ENCODE measurements around the gene ZNF296. TPM values are rescaled to one million over a fixed set of nuclear protein-coding genes. Genes with fewer than 3 reads are reported as not detected.

The ZNF296 gene
- total and polyA plus RNA-seq, 11 donors = 0.16 to 1.2 (median 0.36) TPM; not detected in 2

DNA sequence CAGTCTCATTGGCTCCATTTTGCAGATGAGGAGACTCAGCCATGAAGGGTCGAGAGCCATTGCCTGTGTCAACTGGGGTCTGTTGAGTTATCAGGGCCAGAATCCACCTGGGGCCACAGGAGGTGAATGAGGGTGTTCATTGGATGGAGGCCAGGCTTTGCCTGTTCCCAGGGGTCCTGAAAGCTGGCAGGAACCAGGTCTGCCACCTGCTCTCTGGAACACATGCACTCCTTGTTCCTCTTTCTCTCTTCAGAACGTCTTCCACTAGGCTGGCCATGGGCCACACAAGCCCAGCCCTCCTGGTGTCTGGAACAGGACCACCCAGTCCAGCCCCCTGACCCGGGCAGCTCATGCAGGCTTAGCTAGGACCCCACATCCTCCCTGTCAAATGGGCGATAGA lies 37.8 kb upstream of the ZNF296 start:
- H3K27me3 ChIP-seq = no peaks in the 10 kb centered on the region
- no peak for TF ChIP-seq POLR2A (IDR thresholded peaks at IDR 0.05)
- TF ChIP-seq, protein P1, sequence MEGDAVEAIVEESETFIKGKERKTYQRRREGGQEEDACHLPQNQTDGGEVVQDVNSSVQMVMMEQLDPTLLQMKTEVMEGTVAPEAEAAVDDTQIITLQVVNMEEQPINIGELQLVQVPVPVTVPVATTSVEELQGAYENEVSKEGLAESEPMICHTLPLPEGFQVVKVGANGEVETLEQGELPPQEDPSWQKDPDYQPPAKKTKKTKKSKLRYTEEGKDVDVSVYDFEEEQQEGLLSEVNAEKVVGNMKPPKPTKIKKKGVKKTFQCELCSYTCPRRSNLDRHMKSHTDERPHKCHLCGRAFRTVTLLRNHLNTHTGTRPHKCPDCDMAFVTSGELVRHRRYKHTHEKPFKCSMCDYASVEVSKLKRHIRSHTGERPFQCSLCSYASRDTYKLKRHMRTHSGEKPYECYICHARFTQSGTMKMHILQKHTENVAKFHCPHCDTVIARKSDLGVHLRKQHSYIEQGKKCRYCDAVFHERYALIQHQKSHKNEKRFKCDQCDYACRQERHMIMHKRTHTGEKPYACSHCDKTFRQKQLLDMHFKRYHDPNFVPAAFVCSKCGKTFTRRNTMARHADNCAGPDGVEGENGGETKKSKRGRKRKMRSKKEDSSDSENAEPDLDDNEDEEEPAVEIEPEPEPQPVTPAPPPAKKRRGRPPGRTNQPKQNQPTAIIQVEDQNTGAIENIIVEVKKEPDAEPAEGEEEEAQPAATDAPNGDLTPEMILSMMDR (IDR thresholded peaks at IDR 0.05) = no peak
- no peaks in the 10 kb centered on the region for H3K9me3 ChIP-seq
- DNase-seq = no peak
- WGBS, 4 donors = 86 to 91% (median 87%) methylated on average over 4 of the region's 4 CpGs; no CpG with 5 or more reads in 1 of the 4 donors
- H3K4me1 ChIP-seq = peaks cover 0 to 32% (median 17%) of the 10 kb centered on the region in 12 donors
- H3K27ac ChIP-seq = no peak overlapping the region
- no peaks in the 10 kb centered on the region for H3K36me3 ChIP-seq
- intact Hi-C loops (cut with DNase I) = no loop called here
- no peak overlapping the region for H3K4me3 ChIP-seq
- no peak for ATAC-seq

DNA sequence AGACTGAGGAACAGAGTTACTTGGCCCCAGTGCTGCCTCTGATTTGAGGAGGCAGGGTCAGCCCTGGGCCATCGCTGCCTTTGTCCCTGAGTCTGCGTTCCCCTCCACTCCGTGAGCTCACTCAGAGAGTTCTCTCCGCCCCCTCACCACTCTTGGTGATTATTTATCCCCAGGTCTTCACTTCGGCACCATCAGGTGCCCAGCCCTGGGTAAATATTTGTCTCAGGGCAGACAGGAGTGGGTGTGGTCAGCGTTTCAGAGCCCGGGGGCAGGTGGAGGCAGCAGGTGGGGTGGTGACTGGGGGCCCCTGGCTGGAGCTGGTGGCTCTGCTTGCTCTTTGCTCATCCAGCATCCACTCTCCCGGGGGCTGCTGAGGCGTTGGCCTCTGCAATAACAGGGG lies 37.4 kb upstream of the ZNF296 start:
- intact Hi-C loops (cut with DNase I) = no loop called here
- no peaks in the 10 kb centered on the region for H3K36me3 ChIP-seq
- no peak overlapping the region for H3K4me3 ChIP-seq
- WGBS, 4 donors = 85 to 94% (median 86%) methylated on average over 8 to 9 of the region's 9 CpGs
- no peaks in the 10 kb centered on the region for H3K27me3 ChIP-seq
- H3K4me1 ChIP-seq = peaks cover 0 to 28% (median 15%) of the 10 kb centered on the region in 12 donors
- no peaks in the 10 kb centered on the region for H3K9me3 ChIP-seq
- no peak for TF ChIP-seq POLR2A (IDR thresholded peaks at IDR 0.05)
- TF ChIP-seq, protein P1 (IDR thresholded peaks at IDR 0.05) = no peak
- ATAC-seq = no peak
- H3K27ac ChIP-seq = no peak overlapping the region
- DNase-seq = no peak

DNA sequence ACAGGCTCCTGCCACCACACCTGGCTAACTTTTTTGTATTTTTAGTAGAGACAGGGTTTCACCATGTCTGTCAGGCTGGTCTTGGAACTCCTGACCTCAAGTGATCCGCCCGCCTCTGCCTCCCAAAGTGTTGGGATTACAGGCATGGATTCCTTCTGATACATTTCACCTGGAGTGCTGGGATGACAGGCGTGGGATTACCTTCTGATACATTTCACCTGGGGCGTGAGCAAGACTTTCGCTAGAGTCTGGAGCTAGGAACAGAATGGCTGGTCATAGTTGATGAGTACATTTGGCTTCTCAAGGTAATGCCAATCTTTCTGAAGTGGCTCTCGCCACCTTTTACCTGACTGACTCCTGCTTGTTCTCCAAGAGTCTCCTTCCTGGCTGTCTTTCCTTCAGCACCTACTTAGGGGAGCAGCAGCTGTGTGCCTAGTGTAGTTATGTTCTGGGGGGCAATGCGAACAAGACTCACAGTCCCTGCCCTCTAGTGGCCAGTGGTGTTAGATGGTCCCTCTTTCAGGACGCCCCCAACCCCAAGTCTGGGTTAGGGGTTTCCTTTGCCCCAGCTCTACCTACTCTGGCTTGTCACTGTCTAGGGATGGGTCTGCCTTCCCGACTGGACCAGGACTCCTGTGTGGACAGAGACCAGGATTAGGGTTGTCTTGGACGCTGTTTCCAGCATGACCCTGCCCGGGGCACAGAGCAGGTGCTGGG lies 36.0 kb upstream of the ZNF296 start:
- Histone ChIP-seq H3K4me3 (no peak overlapping the region), H3K27me3 (no peaks in the 10 kb centered on the region), H3K27ac (no peak overlapping the region), H3K4me1 (peaks cover 0 to 16% (median 5%) of the 10 kb centered on the region in 12 donors), H3K9me3 (no peaks in the 10 kb centered on the region), H3K36me3 (no peaks in the 10 kb centered on the region)
- intact Hi-C loops (cut with DNase I) = no loop called here
- DNase-seq (no peak), ATAC-seq (no peak)
- WGBS, 4 donors = 93 to 97% (median 94%) methylated on average over 10 to 11 of the region's 11 CpGs
- no peak for TF ChIP-seq POLR2A (IDR thresholded peaks at IDR 0.05)
- TF ChIP-seq, protein P1 (IDR thresholded peaks at IDR 0.05) = no peak

DNA sequence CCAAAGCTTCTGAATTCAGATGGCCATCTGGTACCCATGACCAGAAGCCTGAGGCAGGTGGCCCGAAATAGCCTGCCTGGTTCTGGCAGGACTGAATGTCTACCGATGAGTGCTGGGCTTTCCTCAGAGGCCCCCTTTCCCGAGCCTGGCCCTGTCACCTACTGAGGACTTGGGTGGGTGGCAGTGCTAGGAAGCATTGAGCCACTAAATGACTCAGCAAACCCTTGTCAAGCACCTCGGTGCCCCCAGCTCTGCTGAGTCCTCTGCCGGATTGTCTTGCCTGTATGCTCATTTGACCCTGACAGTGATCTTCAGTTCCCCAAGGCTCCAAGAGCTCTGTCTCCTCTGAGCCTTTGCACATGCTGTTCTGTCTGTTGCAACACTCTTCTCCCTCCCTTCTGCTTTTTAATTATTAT lies 34.6 kb upstream of the ZNF296 start:
- no peak for DNase-seq
- H3K36me3 ChIP-seq = no peaks in the 10 kb centered on the region
- H3K4me1 ChIP-seq = peaks cover 0 to 12% (median 4%) of the 10 kb centered on the region in 12 donors
- no peaks in the 10 kb centered on the region for H3K9me3 ChIP-seq
- ATAC-seq = peak in 1 of 4 donors; percentile 46
- TF ChIP-seq POLR2A (IDR thresholded peaks at IDR 0.05) = no peak
- TF ChIP-seq, protein P1 (IDR thresholded peaks at IDR 0.05) = no peak
- no peak overlapping the region for H3K27ac ChIP-seq
- intact Hi-C loops (cut with DNase I) = no loop called here
- 53 to 60% (median 58%) methylated on average over 5 of the region's 5 CpGs for WGBS, 4 donors
- H3K4me3 ChIP-seq = no peak overlapping the region
- H3K27me3 ChIP-seq = no peaks in the 10 kb centered on the region
